Breast epithelium (tissue), 3 donors: ENCODE measurements around the gene SGSH.

ENCODE experiments used
- CTCF ChIP-seq, 3 donors: fragments of 450-650 bp; IDR thresholded peaks; one replicate each; pipeline ENCODE4 v1.5.1; 2016 to 2017; ENCODE audit warnings: antibody characterized with exemption in 3 of 3, mild to moderate bottlenecking in 3 of 3, moderate library complexity in 3 of 3
- POLR2A ChIP-seq: fragments of 450-650 bp; IDR thresholded peaks from one replicate; pipeline ENCODE4 v1.6.1; 2016; ENCODE audit warnings: antibody characterized with exemption, mild to moderate bottlenecking, moderate library complexity

- no peak for TF ChIP-seq CTCF (IDR thresholded peaks at IDR 0.05)
- TF ChIP-seq POLR2A = no peak
Measured at GRCh38 chr17:80181431-80181830, 38.7 kb downstream of the SGSH start.
